HG03175 (cell line): ENCODE results near the gene OR4D6.
"Not testable (repeated sequence)": the region's sequence is repeated elsewhere in the genome, so short reads cannot be mapped to it uniquely, and the experiment has no call there.

ENCODE experiments used
- ATAC-seq: cut with Tn5 transposase; IDR thresholded peaks from one replicate; pipeline ENCODE4 v1.9.1; 2021; ENCODE audit warnings: mild to moderate bottlenecking, moderate library complexity; ENCODE audit not compliant: unreplicated experiment

OR4D6 gene

GRCh38 chr11:59456661-59457060 is at the start of gene OR4D6:
Gene OR4D6, plus strand, starts transcription at chr11:59456961. Its CDS starts 0 bp downstream, at chr11:59456961.
- ATAC-seq = no peak

DNA sequence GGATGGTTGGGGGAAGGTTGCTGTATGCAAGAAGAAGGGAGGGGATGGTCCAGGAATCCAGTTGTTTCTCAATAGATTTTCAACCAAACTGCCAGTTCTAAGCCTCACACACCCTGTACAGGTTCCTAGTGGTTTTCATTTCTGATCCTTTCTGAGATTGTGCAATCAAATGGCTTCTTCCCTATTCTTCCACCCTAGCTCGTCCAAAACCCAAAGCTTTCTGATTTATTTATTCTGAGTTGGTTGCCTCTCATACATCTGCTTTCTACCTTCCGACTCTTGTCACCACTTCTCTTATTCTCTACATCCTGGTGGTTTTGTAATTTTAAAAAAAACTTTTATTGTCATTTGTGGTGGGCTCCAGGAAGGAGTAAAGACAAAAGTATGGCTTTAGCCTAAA is 43.1 kb upstream of the OR4D6 start:
- no peak for ATAC-seq

DNA sequence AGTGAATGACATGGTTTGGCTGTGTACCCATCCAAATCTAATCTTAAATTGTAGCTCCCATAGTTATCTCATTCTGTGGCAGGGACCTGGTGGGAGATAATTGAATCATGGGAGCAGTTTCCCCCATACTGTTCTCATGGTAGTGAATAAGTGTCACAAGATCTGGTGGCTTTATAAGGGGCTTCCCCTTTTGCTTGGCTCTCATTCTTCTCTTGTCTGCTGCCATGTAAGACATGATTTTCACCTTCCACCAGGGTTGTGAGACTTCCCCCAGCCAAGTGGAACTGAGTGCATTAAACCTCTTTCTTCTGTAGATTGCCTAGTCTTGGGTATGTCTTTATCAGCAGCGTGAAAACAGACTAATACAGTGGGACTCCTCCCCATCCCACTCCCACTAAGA is 41.6 kb upstream of the OR4D6 start:
- no peak for ATAC-seq

DNA sequence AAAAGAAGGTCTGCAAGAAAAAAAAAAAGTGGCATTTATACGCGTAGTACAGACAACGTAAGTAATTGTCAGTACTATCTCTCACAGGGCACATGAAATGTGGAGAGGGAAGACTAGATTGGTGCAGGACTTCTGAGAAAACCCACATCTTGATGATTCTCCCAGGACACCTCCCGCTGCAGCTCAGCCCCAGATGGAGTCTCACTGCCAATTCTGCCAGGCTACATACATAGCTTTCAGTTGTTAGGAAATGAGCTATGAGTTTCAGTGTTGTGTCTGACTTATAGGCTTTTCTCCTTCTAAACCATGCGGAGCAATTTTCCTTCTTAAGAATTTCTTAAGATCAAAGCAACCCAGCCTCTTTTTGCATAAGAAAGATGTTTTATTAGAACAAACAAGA is 40.1 kb upstream of the OR4D6 start:
- no peak for ATAC-seq

DNA sequence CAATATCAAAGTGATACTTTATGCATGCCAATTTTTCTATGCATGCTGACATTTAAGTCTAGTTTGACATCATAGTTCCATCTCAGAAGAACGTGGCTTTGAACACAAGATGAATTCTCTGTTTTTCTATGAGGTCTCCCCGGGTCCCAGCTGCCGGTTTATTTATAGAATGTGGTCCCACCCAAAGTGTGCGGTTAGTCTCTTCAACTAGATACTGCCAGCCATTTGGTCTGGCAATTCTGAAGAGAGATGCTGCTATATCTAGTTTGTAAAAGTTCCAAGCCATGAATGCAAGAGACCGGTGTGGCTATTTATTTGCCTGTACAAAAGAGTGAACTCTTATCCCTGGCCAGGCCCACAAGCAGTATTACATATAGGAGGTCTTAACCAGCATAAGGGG is 39.7 kb upstream of the OR4D6 start:
- no peak for ATAC-seq

DNA sequence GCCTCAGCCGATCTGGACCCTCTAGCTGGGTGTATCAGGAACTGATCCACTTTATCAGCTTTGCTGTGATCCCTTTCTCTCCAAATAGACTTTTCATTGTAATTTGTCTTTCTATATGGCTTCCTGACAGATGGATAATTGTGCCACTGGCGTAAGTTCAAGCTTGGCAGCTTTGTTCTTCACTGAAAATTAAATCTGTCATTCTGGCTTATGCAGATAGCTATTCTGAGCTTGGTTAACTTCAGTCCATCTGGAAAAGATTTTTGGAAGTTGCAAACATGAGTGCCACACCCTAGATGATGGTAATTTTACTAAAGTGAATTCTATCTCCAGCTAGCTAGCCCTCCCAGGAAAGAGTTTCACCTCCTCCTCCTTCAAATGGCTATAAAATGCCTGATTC is 38.6 kb upstream of the OR4D6 start:
- no peak for ATAC-seq

GRCh38 chr11:59423835-59424234 is 32.9 kb upstream of the OR4D6 start:
- no peak for ATAC-seq

GRCh38 chr11:59425131-59425530 is 31.6 kb upstream of the OR4D6 start:
- no peak for ATAC-seq

- no peak for ATAC-seq
Measured at GRCh38 chr11:59426361-59427067, 30.2 kb upstream of the OR4D6 start, which contains the start of gene OR5A2. Gene OR5A2, minus strand, starts transcription at chr11:59426413. Its CDS starts 3,460 bp downstream, at chr11:59422953.

- no peak for ATAC-seq
Measured at GRCh38 chr11:59427068-59427382, 29.7 kb upstream of the OR4D6 start.

GRCh38 chr11:59429924-59430516 is 26.7 kb upstream of the OR4D6 start:
- ATAC-seq = peak; percentile 82

- no peak for ATAC-seq
Measured at GRCh38 chr11:59436169-59436568, 20.6 kb upstream of the OR4D6 start, which contains the start of gene OR5A1. Gene OR5A1, plus strand, starts transcription at chr11:59436469. Its CDS starts 6,700 bp downstream, at chr11:59443169.

DNA sequence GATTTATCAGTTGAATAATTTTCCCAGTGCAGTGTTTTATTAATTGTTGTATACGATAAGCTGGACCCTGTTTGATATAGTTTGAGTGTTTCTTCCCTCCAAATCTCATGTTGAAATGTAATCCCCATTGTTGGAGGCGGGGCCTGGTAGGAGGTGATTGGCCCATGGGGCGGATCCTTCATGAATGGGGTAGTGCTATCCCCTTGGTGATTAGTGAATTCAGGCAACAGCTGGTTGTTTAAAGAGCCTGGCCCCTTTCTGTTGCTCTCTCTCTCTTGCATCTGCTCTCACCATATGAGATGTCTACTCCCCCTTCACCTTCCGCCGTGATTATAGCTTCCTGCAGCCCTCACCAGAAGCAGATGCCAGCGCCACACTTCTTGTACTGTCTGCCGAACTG is 19.0 kb upstream of the OR4D6 start:
- ATAC-seq = no peak

DNA sequence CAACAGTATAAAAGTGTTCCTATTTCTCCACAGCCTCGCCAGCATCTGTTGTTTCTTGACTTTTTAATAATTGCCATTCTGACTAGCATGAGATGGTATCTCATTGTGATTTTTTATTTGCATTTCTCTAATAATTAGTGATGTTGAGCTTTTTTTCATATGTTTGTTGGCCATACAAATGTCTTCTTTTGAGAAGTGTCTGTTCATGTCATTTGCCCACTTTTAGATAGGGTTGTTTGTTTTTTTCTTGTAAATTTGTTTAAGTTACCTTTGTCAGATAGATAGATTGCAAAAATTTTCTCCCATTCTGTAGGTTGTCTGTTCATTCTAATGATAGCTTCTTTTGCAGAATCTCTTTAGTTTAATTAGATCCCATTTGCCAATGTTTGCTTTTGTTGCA is 11.1 kb upstream of the OR4D6 start:
- not testable (repeated sequence) for ATAC-seq

DNA sequence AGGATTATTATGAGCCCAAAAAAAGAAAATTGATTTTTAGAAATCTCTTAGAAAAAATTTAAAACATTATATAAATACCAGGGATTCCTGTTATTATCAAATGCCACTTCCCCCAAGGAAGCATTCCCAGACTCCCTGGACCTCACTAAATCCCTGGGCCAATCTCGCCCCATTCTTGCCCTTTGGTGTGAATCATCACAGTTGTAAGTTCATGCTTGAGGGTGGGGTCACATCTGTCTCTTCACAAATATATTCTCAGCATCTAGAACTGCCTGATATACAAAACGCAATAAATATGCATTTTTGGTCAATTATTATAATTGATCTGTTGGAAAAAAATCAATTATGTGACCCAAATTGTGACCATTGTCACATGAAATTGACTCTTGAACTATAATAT is 8.3 kb upstream of the OR4D6 start:
- no peak for ATAC-seq

DNA sequence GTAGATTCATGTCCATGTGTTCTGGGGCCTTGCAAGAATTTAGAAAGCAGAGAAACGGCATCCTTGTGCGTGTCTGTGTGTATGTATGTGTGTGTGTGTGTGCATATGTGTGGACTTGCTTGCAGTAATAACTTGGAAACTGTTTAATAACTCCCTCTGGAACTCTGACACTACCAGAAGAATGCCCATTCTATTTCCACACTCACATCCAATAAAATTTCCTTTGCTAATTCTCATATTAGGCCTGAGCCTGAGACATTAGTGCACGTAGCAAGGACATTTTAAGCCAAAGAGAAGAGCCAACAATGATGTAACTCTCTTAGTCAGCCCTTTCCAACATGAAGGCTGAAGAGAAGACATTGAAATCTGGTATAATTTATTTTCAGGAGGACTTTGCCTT is 3.2 kb downstream of the OR4D6 start:
- no peak for ATAC-seq

DNA sequence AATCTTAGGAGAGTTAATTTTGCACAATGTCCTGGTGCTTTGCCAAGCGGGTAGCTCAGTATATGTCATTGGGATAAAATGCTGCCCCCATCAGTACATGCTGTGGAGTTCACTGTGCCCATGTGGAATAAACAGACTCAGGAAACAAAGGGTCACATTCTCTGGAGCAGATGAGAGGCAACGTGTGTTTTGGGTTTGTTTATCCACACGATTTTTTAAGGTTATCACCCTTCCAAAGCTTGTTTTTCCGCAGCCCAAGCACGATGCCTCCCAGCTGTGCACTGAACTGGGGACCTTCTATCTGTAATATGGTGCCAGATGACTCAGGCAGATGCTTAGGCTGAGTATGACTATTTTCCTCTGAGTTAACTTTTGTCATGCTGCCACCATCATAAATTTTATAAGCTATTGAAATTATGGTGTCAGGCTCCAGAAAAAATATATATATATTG is 6.5 kb downstream of the OR4D6 start:
- no peak for ATAC-seq

DNA sequence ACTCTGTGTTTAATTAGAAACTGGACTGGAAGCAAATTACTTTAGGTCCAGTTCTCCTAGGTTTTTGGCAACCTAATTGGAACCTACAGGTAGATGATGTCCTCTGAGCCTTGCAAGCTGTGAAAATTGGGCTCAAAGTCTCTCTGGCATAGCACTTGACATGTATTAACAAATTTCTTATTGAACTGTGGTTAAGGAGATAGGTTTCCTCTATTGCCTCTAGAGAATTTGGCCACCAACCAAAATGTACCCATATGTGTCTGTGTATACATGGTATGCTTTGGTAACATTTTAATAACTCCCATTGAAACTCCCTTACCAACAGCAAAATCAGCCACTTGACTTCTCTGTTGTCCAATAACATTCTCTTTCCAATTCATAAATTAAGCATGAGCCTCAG is 16.3 kb downstream of the OR4D6 start, which contains the start of gene OR4D10:
Gene OR4D10 (plus strand): TSS at position 301 of the 400 bp plus-strand sequence. CDS start 4,115 bp downstream, outside the sequence.
- ATAC-seq = no peak

GRCh38 chr11:59475176-59475575 is 18.4 kb downstream of the OR4D6 start:
- no peak for ATAC-seq

DNA sequence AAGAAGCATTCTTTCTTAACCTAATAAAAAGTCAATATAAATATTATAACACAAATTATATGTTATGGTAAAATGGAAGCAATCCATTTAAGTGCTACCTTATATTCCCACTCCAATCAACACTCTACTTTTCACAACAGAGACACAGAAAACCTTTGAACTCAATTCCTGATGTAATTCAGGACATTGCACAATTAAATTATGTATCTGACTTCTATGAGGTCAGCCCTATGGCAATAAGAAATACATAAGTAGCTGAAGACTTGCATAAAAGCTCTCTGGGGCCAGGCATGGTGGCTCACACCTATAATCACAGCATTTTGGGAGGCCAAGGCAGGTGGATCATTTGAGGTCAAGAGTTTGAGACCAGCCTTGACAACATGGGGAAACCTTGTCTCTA is 23.1 kb downstream of the OR4D6 start:
- no peak for ATAC-seq

- no peak for ATAC-seq
Measured at GRCh38 chr11:59480359-59480758, 23.6 kb downstream of the OR4D6 start.

DNA sequence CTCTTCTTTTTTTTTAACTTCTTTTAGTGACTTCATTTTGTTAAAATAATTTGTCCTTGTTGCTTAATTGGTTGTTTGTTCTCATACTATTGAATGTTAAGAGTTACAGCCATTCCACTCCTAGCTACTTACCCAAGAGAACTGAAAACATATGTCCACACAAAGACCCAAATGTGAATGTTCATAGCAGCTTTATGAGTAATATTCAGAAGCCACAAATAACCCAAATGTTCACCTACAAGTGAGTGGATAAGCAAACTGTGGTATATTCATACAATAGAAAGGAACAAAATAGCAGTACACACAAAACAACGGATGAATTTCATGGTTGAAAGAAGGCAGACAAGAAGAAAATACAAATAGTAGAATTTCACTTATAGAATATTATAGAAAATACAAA is 45.2 kb downstream of the OR4D6 start:
- ATAC-seq = no peak

GRCh38 chr11:59503276-59503675 is 46.5 kb downstream of the OR4D6 start, which contains the start of gene OR4D11:
Gene OR4D11, plus strand, starts transcription at chr11:59503576. Its CDS starts 0 bp downstream, at chr11:59503576.
- no peak for ATAC-seq
